BJ (cell line): ENCODE measurements around the gene TBX15. TPM values are rescaled to one million over a fixed set of nuclear protein-coding genes. Genes with fewer than 3 reads are reported as not detected.
"Not testable (repeated sequence)": the region's sequence is repeated elsewhere in the genome, so short reads cannot be mapped to it uniquely, and the experiment has no call there.

Source experiments
- CTCF ChIA-PET: fragments of 350-600 bp; formaldehyde crosslinking; extraction: SDS; loops from one replicate; lab custom pipeline; 2021; ENCODE audit warnings: antibody characterized with exemption, inconsistent platforms; lab: Yijun Ruan, JAX
- POLR2A ChIA-PET: fragments of 300-600 bp; sonication (Branson Sonifier 250); formaldehyde crosslinking; extraction: SDS; loops from one replicate; lab custom pipeline; 2021; ENCODE audit warnings: antibody characterized with exemption; lab: Charles Lee
- DNase-seq: peaks from one replicate; pipeline ENCODE4 v3.0.0-alpha.2; 2011; ENCODE audit warnings: low read depth
- H3K27me3 ChIP-seq: 2 replicates; pipeline ENCODE4 v1.6.0; 2011; ENCODE audit warnings: low read length; ENCODE audit not compliant: control insufficient read depth, insufficient read depth
- H3K36me3 ChIP-seq: 2 replicates; pipeline ENCODE4 v1.5.1; 2011; ENCODE audit warnings: low read length; ENCODE audit not compliant: control insufficient read depth, insufficient read depth
- H3K4me3 ChIP-seq: 2 replicates; pipeline ENCODE4 v1.5.1; 2011; ENCODE audit warnings: low read depth, mild to moderate bottlenecking, control low read depth, low read length
- CTCF ChIP-seq: IDR thresholded peaks from 2 replicates; pipeline ENCODE4 v1.5.1; 2011; ENCODE audit warnings: low read depth, mild to moderate bottlenecking, control low read depth, inconsistent platforms, low read length, moderate library complexity; ENCODE audit not compliant: insufficient read depth
- polyA plus RNA-seq: library from polyadenylated mRNA; depleted of rRNA; stranded (reverse); fragments of >200 nt; gene quantifications from 2 replicates; pipeline ENCODE4 v1.2.3, GENCODE V29; 2011

TBX15 gene
- polyA plus RNA-seq, 1 experiment = 14.8 TPM

- TF ChIP-seq CTCF = no peak
- Histone ChIP-seq H3K27me3 (no peaks in the 10 kb centered on the region), H3K4me3 (no peak overlapping the region), H3K36me3 (no peaks in the 10 kb centered on the region)
- CTCF ChIA-PET = interaction anchor here (0.6 kb wide), 1 partner anchor 67 kb away, joined by 4 read pairs; no protein-coding TSS in a partner anchor
- POLR2A ChIA-PET = interaction anchor here (0.6 kb wide), 1 partner anchor 15 kb away, joined by 15 read pairs; no protein-coding TSS in a partner anchor
- no peak for DNase-seq
Measured at GRCh38 chr1:118958937-118959631, 29.1 kb downstream of the TBX15 start.

- ChIA-PET CTCF (no interaction called here), POLR2A (no interaction called here)
- no peak overlapping the region for H3K4me3 ChIP-seq
- no peak for DNase-seq
- no peak for TF ChIP-seq CTCF
- H3K27me3 ChIP-seq = no peaks in the 10 kb centered on the region
- no peaks in the 10 kb centered on the region for H3K36me3 ChIP-seq
Measured at GRCh38 chr1:118958140-118958539, 30.0 kb downstream of the TBX15 start.

GRCh38 chr1:118957579-118957978 is 30.6 kb downstream of the TBX15 start:
- CTCF ChIA-PET = not testable (repeated sequence)

GRCh38 chr1:118954301-118954905 is 33.7 kb downstream of the TBX15 start:
- no peaks in the 10 kb centered on the region; the same call in 1 of the 2 replicates for H3K27me3 ChIP-seq
- DNase-seq = no peak
- no peak for TF ChIP-seq CTCF
- CTCF ChIA-PET = interaction anchor here (0.8 kb wide), 1 partner anchor 18 kb away, joined by 3 read pairs; no protein-coding TSS in a partner anchor
- H3K4me3 ChIP-seq = no peak overlapping the region
- POLR2A ChIA-PET = no interaction called here
- H3K36me3 ChIP-seq = no peaks in the 10 kb centered on the region

More at GRCh38 chr1:118957579-118957978, 30.6 kb downstream of the TBX15 start:
- POLR2A ChIA-PET, H3K36me3 ChIP-seq, H3K4me3 ChIP-seq, DNase-seq, H3K27me3 ChIP-seq: not testable (repeated sequence)

- POLR2A ChIA-PET = no interaction called here
- no peak for TF ChIP-seq CTCF
- no peaks in the 10 kb centered on the region for H3K36me3 ChIP-seq
- DNase-seq = no peak
- CTCF ChIA-PET = interaction anchor here (0.6 to 1.0 kb wide), 2 partner anchors 9 to 183 kb away, joined by 3 read pairs; no protein-coding TSS in a partner anchor
- H3K27me3 ChIP-seq = no peaks in the 10 kb centered on the region; the same call in 1 of the 2 replicates
- H3K4me3 ChIP-seq = no peak overlapping the region
Measured at GRCh38 chr1:118951270-118951936, 36.7 kb downstream of the TBX15 start.
